PFSK-1 (cell line): ENCODE measurements around the gene GRAMD1B.

Source experiments
- FOXP2 ChIP-seq: optimal IDR thresholded peaks from 2 replicates; pipeline ENCODE3; 2011; ENCODE audit warnings: borderline replicate concordance, control low read depth, inconsistent platforms; ENCODE audit not compliant: insufficient read depth; ENCODE audit errors: extremely low read length, extremely low read depth
- POLR2AphosphoS5 ChIP-seq: IDR thresholded peaks from 2 replicates; pipeline ENCODE4 v1.6.1; 2012; ENCODE audit warnings: low read depth, mild to moderate bottlenecking, control low read depth, low read length, moderate library complexity
- SIN3A ChIP-seq: IDR thresholded peaks from 2 replicates; pipeline ENCODE4 v1.6.1; 2012; ENCODE audit warnings: mild to moderate bottlenecking, low read length, moderate library complexity, borderline replicate concordance; ENCODE audit not compliant: insufficient read depth
- TAF1 ChIP-seq: IDR thresholded peaks from 2 replicates; pipeline ENCODE4 v1.6.1; 2012; ENCODE audit warnings: low read length, control low read depth, borderline replicate concordance; ENCODE audit not compliant: insufficient read depth
- TF ChIP-seq, protein P1 (sequence below), 2 experiments: IDR thresholded peaks; 2 replicates each; pipeline versions ENCODE4 v1.6.1 to v1.8.0; 2011 to 2012; ENCODE audit warnings: low read depth in 2 of 2, low read length in 2 of 2, control low read depth in 1 of 2, inconsistent platforms in 1 of 2, mild to moderate bottlenecking in 1 of 2, moderate library complexity in 1 of 2; ENCODE audit not compliant: insufficient read depth in 1 of 2

GRAMD1B gene

GRCh38 chr11:123521930-123522329 lies 91.9 kb downstream of the GRAMD1B start:
- TF ChIP-seq TAF1 = no peak
- TF ChIP-seq, protein P1, sequence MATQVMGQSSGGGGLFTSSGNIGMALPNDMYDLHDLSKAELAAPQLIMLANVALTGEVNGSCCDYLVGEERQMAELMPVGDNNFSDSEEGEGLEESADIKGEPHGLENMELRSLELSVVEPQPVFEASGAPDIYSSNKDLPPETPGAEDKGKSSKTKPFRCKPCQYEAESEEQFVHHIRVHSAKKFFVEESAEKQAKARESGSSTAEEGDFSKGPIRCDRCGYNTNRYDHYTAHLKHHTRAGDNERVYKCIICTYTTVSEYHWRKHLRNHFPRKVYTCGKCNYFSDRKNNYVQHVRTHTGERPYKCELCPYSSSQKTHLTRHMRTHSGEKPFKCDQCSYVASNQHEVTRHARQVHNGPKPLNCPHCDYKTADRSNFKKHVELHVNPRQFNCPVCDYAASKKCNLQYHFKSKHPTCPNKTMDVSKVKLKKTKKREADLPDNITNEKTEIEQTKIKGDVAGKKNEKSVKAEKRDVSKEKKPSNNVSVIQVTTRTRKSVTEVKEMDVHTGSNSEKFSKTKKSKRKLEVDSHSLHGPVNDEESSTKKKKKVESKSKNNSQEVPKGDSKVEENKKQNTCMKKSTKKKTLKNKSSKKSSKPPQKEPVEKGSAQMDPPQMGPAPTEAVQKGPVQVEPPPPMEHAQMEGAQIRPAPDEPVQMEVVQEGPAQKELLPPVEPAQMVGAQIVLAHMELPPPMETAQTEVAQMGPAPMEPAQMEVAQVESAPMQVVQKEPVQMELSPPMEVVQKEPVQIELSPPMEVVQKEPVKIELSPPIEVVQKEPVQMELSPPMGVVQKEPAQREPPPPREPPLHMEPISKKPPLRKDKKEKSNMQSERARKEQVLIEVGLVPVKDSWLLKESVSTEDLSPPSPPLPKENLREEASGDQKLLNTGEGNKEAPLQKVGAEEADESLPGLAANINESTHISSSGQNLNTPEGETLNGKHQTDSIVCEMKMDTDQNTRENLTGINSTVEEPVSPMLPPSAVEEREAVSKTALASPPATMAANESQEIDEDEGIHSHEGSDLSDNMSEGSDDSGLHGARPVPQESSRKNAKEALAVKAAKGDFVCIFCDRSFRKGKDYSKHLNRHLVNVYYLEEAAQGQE (IDR thresholded peaks at IDR 0.05; ENCODE audit: insufficient read depth in 1 of 2, low read depth in 2 of 2, low read length in 2 of 2) = no peak

- TF ChIP-seq, protein P1 (IDR thresholded peaks at IDR 0.05; ENCODE audit: insufficient read depth in 1 of 2, low read depth in 2 of 2, low read length in 2 of 2) = no peak
- TF ChIP-seq FOXP2 (no peak), SIN3A (no peak), POLR2AphosphoS5 (no peak), TAF1 (no peak)
Measured at GRCh38 chr11:123523539-123523938, 93.5 kb downstream of the GRAMD1B start.

- TF ChIP-seq, protein P1 (IDR thresholded peaks at IDR 0.05; ENCODE audit: insufficient read depth in 1 of 2, low read depth in 2 of 2, low read length in 2 of 2) = no peak
- no peak for TF ChIP-seq POLR2AphosphoS5
- no peak for TF ChIP-seq TAF1
- TF ChIP-seq FOXP2 = no peak
- TF ChIP-seq SIN3A = no peak
Measured at GRCh38 chr11:123525097-123525496, 95.0 kb downstream of the GRAMD1B start.

DNA sequence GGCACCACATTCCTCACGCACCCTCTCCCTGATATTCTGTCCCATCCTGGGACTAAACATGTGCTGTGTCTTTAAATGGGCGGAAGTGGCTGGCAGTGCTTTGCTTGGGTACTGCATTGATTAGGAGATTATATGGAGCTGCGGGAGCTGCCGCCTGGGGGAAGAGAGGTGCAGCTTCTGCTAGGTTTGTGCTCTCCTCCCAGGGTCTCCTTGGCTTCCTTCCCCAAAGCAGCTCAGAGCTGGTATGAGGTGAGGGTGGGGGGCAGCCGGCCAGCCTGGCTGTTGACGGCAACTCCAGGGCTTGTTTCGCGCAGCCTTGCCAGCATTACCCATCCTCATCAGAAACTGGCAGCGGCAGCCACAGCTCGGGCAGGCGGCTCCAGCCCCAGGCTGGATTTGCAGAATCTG lies 95.4 kb downstream of the GRAMD1B start:
- TF ChIP-seq SIN3A (no peak), POLR2AphosphoS5 (no peak), FOXP2 (no peak), TAF1 (no peak)
- TF ChIP-seq, protein P1 (IDR thresholded peaks at IDR 0.05; ENCODE audit: insufficient read depth in 1 of 2, low read depth in 2 of 2, low read length in 2 of 2) = no peak

DNA sequence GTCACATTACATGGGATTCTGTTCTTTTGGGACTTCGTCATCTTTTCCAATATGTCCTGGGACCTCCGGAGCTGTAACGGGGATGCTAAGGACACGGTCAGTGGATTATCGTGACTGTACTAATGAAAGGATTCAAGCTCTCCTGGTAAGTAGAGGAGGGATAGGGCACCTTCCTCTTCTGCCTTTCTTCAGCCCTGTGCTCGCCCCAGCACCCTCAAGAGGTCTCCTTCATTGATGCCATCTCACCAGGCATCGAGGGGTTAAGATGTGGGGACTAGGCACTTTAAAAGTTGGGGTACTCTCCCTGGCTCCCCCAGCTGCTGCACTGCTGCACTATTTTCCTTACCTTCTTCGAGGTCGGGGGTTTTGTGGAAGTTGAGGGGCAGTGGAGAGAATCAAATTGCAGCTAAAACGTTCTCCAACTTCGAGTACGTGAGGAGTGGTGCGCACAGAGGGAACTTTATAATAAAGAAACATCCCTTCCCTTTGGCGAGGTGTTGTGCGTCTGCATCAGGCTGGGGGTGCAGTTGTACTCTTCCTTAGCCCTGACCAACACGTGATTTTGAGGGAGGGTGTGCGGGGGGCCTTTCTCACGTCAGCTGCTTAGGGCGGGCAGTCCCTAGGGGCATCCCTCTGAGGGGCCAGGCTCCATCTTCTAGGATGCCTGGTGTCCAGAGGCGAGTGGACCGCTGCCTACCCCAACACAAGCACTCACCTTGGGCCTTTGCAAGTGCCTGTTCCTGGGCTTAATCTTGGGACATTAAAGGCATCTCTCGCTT lies 96.1 kb downstream of the GRAMD1B start:
- no peak for TF ChIP-seq TAF1
- TF ChIP-seq POLR2AphosphoS5 = no peak
- TF ChIP-seq FOXP2 = no peak
- TF ChIP-seq, protein P1 (IDR thresholded peaks at IDR 0.05; ENCODE audit: insufficient read depth in 1 of 2, low read depth in 2 of 2, low read length in 2 of 2) = no peak
- TF ChIP-seq SIN3A = no peak
